Left lung (tissue), 10 donors: Measurements from ENCODE around the gene ECSCR. TPM values are rescaled to one million over a fixed set of nuclear protein-coding genes. Genes with fewer than 3 reads are reported as not detected.

Source experiments
- ATAC-seq: fragments of 200-7000 bp; cut with Tn5 transposase; one replicate; pipeline ENCODE4 v1.9.1; 2020; ENCODE audit warnings: moderate library complexity
- DNase-seq, 4 donors: peaks; one replicate each; pipeline ENCODE4 v3.0.0-alpha.2; 2013 to 2020
- H3K27ac ChIP-seq, 2 donors: fragments of 200-600 bp; sonication (generic) in 1 of 2; one replicate each; pipeline versions ENCODE4 v1.5.0 to v1.8.0; 2020 to 2021
- H3K27me3 ChIP-seq, 2 donors: fragments of 200-600 bp; sonication (generic) in 1 of 2; one replicate each; pipeline versions ENCODE4 v1.5.0 to v1.8.0; 2020 to 2021
- H3K36me3 ChIP-seq, 2 donors: fragments of 200-600 bp; sonication (generic) in 1 of 2; one replicate each; pipeline versions ENCODE4 v1.5.0 to v1.8.0; 2020 to 2021
- H3K4me1 ChIP-seq, 2 donors: fragments of 200-600 bp; one replicate each; pipeline ENCODE4 v1.8.0; 2021
- H3K4me3 ChIP-seq, 2 donors: fragments of 200-600 bp; sonication (generic) in 1 of 2; one replicate each; pipeline versions ENCODE4 v1.5.0 to v1.8.0; 2020 to 2021; ENCODE audit warnings: mild to moderate bottlenecking in 1 of 2
- H3K9me3 ChIP-seq, 2 donors: fragments of 200-600 bp; sonication (generic) in 1 of 2; one replicate each; pipeline versions ENCODE4 v1.5.0 to v1.8.0; 2020 to 2021
- intact Hi-C, 2 donors: fragments of 100-400 bp; cut with DNase I; formaldehyde crosslinking; loops; one replicate each; pipeline versions ENCODE4 v1.11.2 to v1.14.2; 2022
- polyA plus RNA-seq, 6 donors: library from polyadenylated mRNA; unstranded; fragments of 120-200 nt; gene quantifications; one replicate each; pipeline ENCODE4 v1.2.1, GENCODE V29; 2013; ENCODE audit not compliant: insufficient read length in 6 of 6
- total RNA-seq, 2 donors: library from RNA; stranded (reverse); fragmentation: NEBNext Ultra II Directional; extraction: Animal tissue kit (Norgen Biotek cat#: 25700); gene quantifications; one replicate each; pipeline ENCODE4 v1.2.1, GENCODE V29; 2021
- TF ChIP-seq, protein P1 (sequence below), 2 donors: fragments of 200-600 bp; sonication (generic) in 1 of 2; IDR thresholded peaks; one replicate each; pipeline versions ENCODE4 v1.5.0 to v1.8.0; 2021; ENCODE audit warnings: antibody characterized with exemption in 2 of 2
- donor health status: DM: no; HTN: yes; CAD: no.
- donor health status: DM: no; HTN: no; CAD: no.

The ECSCR gene
- total and polyA plus RNA-seq, 8 donors: 25.4 to 72.6 (median 64.3) TPM

DNA sequence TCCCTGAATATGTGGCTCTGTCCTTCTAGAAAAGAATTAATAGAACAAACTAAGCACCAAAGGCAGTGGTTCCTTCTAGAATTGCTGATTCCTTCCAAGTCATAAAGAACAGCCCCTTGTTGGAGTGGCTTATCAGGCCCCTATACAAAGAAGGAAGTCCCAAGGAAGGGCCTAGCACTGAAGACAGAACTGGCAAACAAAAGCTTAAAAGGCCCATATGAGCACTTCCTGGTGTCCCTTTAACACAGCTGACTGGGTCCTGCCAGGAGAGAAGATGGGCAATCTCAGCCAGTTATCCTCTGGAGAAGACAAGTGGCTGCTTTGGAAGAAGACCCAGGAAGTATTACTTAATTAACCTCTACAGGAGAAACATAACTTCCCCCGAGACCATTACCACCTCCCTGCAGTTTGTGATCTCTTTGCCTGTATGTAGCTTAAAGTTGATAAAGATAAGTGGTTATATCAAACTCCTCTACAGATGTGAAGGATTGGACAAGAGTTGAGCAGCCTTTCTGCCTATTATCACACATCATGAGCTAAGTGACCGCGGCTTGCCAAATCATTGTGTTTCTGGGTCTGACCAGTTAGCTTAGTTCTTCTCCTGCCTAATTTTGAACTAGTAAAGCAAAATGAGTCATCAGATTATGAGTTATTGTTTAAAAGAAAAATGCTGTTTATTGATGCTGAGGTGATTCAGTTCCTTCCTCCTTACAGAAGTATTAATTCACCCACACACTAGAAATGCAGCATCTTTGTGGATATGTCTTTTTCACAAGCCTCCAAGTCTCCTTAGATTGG lies 33.3 kb upstream of the ECSCR start:
- no peak for DNase-seq
- Histone ChIP-seq H3K36me3 (no peaks in the 10 kb centered on the region), H3K27me3 (no peaks in the 10 kb centered on the region), H3K9me3 (no peaks in the 10 kb centered on the region), H3K4me3 (no peak overlapping the region), H3K27ac (peak overlapping the region in 1 of 2 donors; percentile 51), H3K4me1 (peaks cover 7 to 35% of the 10 kb centered on the region in 2 donors)
- intact Hi-C loops: no loop called here
- peak; percentile 39 for ATAC-seq
- TF ChIP-seq, protein P1, sequence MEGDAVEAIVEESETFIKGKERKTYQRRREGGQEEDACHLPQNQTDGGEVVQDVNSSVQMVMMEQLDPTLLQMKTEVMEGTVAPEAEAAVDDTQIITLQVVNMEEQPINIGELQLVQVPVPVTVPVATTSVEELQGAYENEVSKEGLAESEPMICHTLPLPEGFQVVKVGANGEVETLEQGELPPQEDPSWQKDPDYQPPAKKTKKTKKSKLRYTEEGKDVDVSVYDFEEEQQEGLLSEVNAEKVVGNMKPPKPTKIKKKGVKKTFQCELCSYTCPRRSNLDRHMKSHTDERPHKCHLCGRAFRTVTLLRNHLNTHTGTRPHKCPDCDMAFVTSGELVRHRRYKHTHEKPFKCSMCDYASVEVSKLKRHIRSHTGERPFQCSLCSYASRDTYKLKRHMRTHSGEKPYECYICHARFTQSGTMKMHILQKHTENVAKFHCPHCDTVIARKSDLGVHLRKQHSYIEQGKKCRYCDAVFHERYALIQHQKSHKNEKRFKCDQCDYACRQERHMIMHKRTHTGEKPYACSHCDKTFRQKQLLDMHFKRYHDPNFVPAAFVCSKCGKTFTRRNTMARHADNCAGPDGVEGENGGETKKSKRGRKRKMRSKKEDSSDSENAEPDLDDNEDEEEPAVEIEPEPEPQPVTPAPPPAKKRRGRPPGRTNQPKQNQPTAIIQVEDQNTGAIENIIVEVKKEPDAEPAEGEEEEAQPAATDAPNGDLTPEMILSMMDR (IDR thresholded peaks at IDR 0.05): no peak

GRCh38 chr5:139494832-139495231 lies 32.3 kb upstream of the ECSCR start:
- Histone ChIP-seq H3K27ac (peak overlapping the region in 1 of 2 donors; percentile 51), H3K36me3 (no peaks in the 10 kb centered on the region), H3K27me3 (no peaks in the 10 kb centered on the region), H3K9me3 (no peaks in the 10 kb centered on the region), H3K4me3 (no peak overlapping the region), H3K4me1 (peaks cover 7 to 35% of the 10 kb centered on the region in 2 donors)
- TF ChIP-seq, protein P1 (IDR thresholded peaks at IDR 0.05): no peak
- DNase-seq (peak in 1 of 4 donors; percentile 64), ATAC-seq (no peak)
- intact Hi-C loops: no loop called here

DNA sequence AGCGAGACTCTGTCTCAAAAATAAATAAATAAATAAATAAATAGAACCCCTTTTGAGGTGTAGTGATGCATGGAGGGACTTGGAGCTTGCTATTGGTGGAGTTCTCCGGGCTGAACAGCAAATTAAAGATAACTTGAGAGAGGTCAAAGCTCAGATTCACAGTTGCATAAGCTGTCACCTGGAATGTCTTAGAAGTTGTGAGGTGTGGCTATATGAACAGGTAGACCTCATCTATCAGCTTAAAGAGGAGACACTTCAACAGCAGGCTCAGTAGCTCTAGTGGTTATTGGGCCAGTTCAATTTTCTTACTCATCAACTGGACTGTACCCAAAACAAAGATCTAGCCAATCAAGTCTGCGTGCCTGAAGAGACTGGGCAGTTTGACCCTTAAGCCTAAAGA lies 31.7 kb upstream of the ECSCR start:
- Histone ChIP-seq H3K4me3 (no peak overlapping the region), H3K4me1 (peaks cover 7 to 35% of the 10 kb centered on the region in 2 donors), H3K27ac (no peak overlapping the region), H3K36me3 (no peaks in the 10 kb centered on the region), H3K27me3 (no peaks in the 10 kb centered on the region), H3K9me3 (no peaks in the 10 kb centered on the region)
- ATAC-seq (no peak), DNase-seq (no peak)
- TF ChIP-seq, protein P1 (IDR thresholded peaks at IDR 0.05): no peak
- intact Hi-C loops: no loop called here

GRCh38 chr5:139492700-139493192 lies 30.2 kb upstream of the ECSCR start:
- Histone ChIP-seq H3K27ac (peak overlapping the region in 1 of 2 donors; percentile 20), H3K4me3 (no peak overlapping the region), H3K27me3 (no peaks in the 10 kb centered on the region), H3K9me3 (no peaks in the 10 kb centered on the region), H3K4me1 (peaks cover 7 to 43% of the 10 kb centered on the region in 2 donors), H3K36me3 (no peaks in the 10 kb centered on the region)
- TF ChIP-seq, protein P1 (IDR thresholded peaks at IDR 0.05): no peak
- intact Hi-C loops: no loop called here
- ATAC-seq: peak; percentile 54
- DNase-seq: no peak

DNA sequence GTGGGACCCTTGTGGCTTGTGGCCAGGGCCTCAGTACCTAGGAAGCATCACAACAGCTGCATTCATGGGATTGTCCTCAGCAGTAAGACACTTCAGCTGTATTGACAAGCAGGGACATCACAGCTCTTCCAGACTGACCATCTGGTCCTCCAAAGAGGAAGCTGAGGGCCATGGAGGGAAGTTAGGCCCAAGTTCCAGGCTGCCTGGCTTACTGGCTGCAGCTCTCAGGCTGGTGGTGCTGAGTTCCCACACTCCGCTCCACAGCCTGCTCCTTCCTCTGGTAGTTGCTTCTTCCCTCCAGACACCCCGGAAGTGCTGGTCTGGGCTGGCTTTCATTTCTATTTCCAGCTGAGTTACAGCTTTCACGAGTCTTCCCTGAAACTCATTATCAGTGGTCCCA lies 25.7 kb upstream of the ECSCR start:
- Histone ChIP-seq H3K9me3 (no peaks in the 10 kb centered on the region), H3K4me1 (peaks cover 7 to 32% of the 10 kb centered on the region in 2 donors), H3K27me3 (no peaks in the 10 kb centered on the region), H3K4me3 (no peak overlapping the region), H3K27ac (peak overlapping the region in 1 of 2 donors; percentile 72), H3K36me3 (no peaks in the 10 kb centered on the region)
- DNase-seq (peak in 1 of 4 donors; percentile 77), ATAC-seq (peak; percentile 80)
- intact Hi-C loops: no loop called here
- TF ChIP-seq, protein P1 (IDR thresholded peaks at IDR 0.05): no peak
